ENCODE results near the gene PAQR5.
"Not testable (repeated sequence)": the region's sequence is repeated elsewhere in the genome, so short reads cannot be mapped to it uniquely, and the experiment has no call there.

The PAQR5 gene

DNA sequence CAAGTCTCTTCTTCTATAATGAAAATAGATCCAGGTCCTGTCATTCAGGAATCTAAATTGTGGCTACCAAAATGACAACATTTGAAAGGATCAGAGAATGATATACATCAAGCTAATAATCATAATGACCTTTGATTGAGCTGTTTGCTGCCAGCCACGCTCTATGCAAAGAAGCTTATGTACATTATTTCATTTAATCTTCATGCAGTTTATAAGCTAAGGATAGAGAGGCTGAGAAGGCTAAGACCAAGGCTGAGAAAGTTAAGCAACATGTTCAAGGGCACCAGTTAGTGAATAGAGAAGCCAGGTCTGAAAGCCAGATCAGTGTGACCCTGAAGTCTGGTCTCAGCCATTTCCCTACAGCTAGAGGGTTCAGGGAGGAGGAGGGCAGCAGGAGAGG lies 29.4 kb downstream of the PAQR5 start:
- CTCF ChIA-PET: interaction anchor here (0.7 kb wide), 1 partner anchor 66 kb away, joined by 3 read pairs; no protein-coding TSS in a partner anchor

DNA sequence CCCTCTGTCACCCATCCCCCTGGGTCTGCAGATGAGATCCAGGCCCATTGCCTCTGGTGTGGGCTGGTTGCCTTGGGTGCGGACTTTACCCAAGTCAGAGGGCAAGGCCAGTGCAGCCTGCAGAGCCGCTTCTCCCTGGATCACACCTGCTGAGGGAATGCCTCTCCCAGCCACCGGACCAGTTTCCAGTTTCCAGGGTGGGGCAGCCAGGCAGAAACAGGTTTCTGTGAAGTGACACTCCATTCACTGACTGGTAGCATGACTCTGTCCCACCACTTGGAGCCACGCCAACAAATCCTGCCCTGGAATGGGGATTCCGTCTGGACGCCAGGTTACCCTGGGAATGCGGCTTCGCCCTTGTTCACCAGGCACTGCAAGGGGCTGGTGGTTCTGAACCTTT lies 30.0 kb downstream of the PAQR5 start:
- TF ChIP-seq, protein P1, sequence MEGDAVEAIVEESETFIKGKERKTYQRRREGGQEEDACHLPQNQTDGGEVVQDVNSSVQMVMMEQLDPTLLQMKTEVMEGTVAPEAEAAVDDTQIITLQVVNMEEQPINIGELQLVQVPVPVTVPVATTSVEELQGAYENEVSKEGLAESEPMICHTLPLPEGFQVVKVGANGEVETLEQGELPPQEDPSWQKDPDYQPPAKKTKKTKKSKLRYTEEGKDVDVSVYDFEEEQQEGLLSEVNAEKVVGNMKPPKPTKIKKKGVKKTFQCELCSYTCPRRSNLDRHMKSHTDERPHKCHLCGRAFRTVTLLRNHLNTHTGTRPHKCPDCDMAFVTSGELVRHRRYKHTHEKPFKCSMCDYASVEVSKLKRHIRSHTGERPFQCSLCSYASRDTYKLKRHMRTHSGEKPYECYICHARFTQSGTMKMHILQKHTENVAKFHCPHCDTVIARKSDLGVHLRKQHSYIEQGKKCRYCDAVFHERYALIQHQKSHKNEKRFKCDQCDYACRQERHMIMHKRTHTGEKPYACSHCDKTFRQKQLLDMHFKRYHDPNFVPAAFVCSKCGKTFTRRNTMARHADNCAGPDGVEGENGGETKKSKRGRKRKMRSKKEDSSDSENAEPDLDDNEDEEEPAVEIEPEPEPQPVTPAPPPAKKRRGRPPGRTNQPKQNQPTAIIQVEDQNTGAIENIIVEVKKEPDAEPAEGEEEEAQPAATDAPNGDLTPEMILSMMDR (conservative IDR thresholded peaks at IDR 0.05; ENCODE audit: low read depth): no peak
- POLR2A ChIA-PET (ENCODE audit: low non-redundant PET): no interaction called here
- CTCF ChIA-PET: no interaction called here
- H3K27ac ChIP-seq: no peak overlapping the region
- no peak for DNase-seq (ENCODE audit: low spot score)

More for the DNA sequence above, 29.4 kb downstream of the PAQR5 start:
- POLR2A ChIA-PET (ENCODE audit: low non-redundant PET): no interaction called here
- TF ChIP-seq, protein P1 (conservative IDR thresholded peaks at IDR 0.05; ENCODE audit: low read depth): no peak
- no peak for DNase-seq (ENCODE audit: low spot score)
- no peak overlapping the region for H3K27ac ChIP-seq

DNA sequence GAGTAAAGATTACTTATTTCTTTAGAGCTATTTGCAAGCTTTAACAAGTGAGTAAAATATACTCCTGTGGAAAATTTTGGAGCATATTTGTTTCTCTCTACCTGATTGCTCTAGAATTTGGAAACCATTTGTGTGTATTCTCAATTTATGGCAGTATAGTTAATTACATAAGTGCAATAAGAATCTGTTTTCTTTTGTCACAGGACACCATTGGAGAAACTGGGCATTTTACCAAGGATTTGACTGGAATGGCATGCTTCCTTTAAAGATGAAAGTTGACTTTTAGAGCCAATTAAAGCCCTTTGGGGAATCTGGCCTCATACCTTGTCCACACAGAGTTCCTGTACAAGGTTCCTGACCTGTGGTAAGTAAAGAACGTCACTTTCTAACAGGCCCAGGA lies 38.4 kb downstream of the PAQR5 start:
- CTCF ChIA-PET: no interaction called here
- DNase-seq (ENCODE audit: low spot score): no peak
- no peak overlapping the region for H3K27ac ChIP-seq
- TF ChIP-seq, protein P1 (conservative IDR thresholded peaks at IDR 0.05; ENCODE audit: low read depth): no peak
- POLR2A ChIA-PET (ENCODE audit: low non-redundant PET): no interaction called here

DNA sequence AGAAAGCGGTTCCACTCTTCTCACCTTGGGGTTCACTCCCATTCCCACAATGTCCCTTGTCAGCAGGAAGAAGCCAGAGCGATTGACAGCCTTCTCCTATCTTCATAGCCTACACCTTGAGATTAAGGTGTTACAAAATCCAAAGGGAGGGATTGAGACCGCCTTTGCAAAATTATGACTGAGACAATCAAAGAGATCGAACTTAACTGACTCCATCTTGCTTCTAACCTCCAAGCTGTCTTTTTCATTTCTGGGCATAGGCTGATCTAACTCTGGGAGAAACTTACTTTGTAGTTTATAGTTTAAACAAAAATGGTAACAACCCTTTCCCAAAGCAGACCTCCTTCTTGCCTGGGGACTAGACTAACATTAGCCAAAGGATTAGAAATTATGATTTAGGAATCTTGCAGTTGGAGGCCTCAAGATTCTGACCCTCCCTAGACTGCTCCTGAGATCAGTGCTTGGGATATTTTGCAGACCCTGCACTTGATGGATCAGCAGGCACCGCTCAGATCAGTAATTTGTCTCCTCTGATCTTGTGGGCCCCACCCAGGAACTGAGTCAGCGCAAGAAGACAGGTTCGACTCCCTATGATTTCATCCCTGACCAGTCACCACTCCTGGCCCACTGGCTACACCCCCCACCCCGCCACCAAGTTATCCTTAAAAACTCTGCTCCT lies 40.0 kb downstream of the PAQR5 start:
- TF ChIP-seq, protein P1 (conservative IDR thresholded peaks at IDR 0.05; ENCODE audit: low read depth): no peak
- POLR2A ChIA-PET (ENCODE audit: low non-redundant PET): no interaction called here
- DNase-seq (ENCODE audit: low spot score): peak; percentile 41
- CTCF ChIA-PET: interaction anchor here (0.8 kb wide), 1 partner anchor 17 kb away, joined by 3 read pairs; no protein-coding TSS in a partner anchor
- H3K27ac ChIP-seq: peak overlapping the region; percentile 7; the same call in 1 of the 2 replicates

DNA sequence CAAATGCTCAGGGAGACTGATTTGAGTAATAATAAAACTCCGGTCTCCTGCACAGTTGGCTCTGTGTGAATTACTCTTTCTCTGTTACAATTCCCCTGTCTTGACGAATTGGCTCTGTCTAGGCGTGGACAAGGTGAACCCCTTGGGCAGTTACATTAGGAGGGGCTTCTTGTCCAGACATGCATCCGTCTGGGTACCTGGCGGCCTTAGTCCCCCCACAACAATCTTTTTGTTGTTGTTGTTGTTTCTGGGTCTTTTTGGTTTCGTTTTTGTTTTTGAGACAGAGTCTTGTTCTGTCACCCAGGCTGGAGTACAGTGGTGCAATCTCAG lies 40.5 kb downstream of the PAQR5 start:
- CTCF ChIA-PET: interaction anchor here (0.8 kb wide), 1 partner anchor 17 kb away, joined by 3 read pairs; no protein-coding TSS in a partner anchor
- DNase-seq (ENCODE audit: low spot score); POLR2A ChIA-PET (ENCODE audit: low non-redundant PET): not testable (repeated sequence)
- H3K27ac ChIP-seq: peak overlapping the region; percentile 7; the same call in 1 of the 2 replicates

DNA sequence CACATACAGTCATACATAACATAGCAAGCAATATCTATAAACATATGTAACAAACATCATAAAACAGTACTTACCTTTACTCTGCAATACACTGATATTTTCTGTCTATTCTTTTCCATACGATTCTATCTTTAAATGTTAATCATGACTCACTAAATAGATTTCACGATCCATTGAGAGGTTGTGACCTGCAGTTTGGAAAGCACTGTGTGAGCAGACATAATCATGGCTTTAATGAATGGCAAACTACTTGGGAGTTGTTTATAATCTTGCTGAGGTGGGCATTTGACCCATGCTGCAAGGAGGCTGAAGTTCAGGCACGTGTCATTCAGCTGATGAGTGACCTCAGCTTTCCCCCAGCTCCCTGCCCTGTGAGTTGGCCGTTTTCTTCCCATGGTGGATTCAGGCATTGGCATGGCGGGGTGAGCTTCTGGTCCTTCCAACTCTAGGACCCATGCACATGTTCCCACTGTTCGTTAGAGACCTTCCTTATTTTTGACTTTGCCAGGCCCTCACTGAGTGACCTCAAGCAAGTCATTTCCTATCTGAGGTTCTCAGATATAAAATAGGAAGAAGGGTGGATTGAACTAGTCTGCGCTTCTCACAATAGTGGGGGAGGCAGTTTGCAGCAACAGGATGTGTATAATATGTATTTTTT lies 41.7 kb downstream of the PAQR5 start:
- no peak overlapping the region for H3K27ac ChIP-seq
- TF ChIP-seq, protein P1 (conservative IDR thresholded peaks at IDR 0.05; ENCODE audit: low read depth): no peak
- POLR2A ChIA-PET (ENCODE audit: low non-redundant PET): no interaction called here
- CTCF ChIA-PET: interaction anchor here (0.6 kb wide), 1 partner anchor 53 kb away, joined by 3 read pairs; no protein-coding TSS in a partner anchor
- DNase-seq (ENCODE audit: low spot score): no peak

DNA sequence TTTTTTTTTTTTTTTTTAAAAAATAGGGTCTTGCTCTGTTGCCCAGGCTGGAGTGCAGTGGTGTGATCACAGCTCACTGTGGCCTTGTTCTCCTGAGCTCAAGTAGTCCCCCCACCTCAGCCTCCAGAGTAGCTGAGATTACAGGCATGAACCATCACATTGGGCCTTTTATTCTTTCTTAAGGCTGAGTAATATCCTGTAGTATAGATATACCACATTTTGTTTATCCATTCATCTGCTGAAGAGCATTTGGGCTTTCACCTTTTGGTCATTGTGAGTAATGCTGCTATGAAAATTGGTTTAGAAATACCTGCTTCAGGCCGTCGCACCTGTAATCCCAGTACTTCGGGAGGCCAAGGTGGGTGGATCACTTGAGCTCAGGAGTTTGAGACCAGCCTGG lies 42.6 kb downstream of the PAQR5 start:
- ChIA-PET POLR2A (ENCODE audit: low non-redundant PET) (no interaction called here), CTCF (interaction anchor here (0.6 kb wide), 1 partner anchor 34 kb away, joined by 3 read pairs; no protein-coding TSS in a partner anchor)
- no peak overlapping the region for H3K27ac ChIP-seq
- TF ChIP-seq, protein P1 (conservative IDR thresholded peaks at IDR 0.05; ENCODE audit: low read depth): no peak
- no peak for DNase-seq (ENCODE audit: low spot score)

Measured in RWPE1 (cell line).